GM19239 (cell line): Measurements from ENCODE around the gene CHL1.
A peak's percentile ranks its signal among the peaks of the same experiment; 100 is the strongest.

Experiments
- DNase-seq: peaks from one replicate; pipeline ENCODE4 v3.0.0; 2011; ENCODE audit warnings: low spot score; ENCODE audit not compliant: insufficient read length
- FAIRE-seq: peaks from 2 replicates; lab custom pipeline; 2011; peaks lifted over from hg19 to GRCh38; lab: Jason Lieb, UNC

Gene CHL1

DNA sequence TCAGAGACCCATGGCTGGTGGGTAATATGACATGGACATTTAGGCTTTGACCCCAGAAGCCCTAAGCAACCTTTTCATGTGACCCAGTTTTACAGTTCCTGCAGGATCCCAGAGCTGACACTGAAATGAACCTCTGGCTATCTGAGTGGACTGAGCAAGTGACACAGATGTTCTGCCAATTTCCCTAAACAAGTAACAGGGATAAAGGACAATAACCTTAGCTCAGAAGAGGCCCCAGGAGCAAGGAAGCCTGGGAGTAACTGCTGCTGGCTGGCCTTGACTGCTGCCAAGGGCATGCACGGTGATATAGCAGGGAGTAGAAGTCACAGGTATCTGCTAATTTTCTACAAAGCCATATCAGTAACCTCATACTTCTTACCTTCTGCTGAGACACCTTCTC lies 177.9 kb downstream of the CHL1 start:
- no peak for FAIRE-seq

DNA sequence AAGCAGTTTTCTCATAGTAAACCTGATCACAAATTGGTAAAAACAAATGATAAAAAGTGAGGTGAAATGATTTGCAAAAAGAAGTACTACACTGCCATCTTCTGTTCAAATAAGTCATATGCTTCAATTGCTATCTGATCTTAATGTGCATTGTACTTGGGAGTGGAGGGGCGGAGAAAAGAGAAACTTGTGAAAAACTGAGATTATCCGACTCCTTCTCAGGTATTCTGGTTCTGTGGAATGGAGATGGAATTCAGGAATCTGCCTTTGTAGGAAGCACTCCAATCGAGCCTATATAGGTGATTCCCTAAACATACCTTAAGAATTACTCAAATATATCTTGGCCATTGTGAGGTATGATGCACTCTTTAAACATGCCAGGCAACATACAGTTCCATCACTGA lies 180.6 kb downstream of the CHL1 start:
- FAIRE-seq: peak; percentile 91
- no peak for DNase-seq

More for the DNA sequence above, 177.9 kb downstream of the CHL1 start:
- no peak for DNase-seq

GRCh38 chr3:380801-381200 lies 184.2 kb downstream of the CHL1 start:
- no peak for DNase-seq
- FAIRE-seq: no peak

DNA sequence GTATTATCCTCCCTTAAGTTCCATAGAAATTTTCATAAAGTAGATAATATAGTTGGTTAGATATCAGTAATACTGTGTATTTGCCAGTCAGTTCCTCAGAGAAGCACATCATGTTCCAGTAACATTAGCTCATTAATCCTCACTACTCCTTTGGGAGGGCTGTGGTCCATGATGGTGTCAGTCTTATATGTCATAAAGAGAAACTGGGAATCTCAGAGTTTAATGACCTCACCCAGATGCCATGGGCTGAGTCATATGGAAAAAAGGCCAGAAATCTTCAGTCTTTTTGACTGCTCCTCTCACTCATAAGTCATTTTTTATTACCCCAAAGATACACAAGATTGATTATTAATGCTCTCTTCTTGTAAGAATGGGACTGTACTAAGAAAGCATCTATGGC lies 188.6 kb downstream of the CHL1 start:
- FAIRE-seq (no peak), DNase-seq (no peak)

- DNase-seq (no peak), FAIRE-seq (no peak)
Observed at GRCh38 chr3:394775-395174, 198.2 kb downstream of the CHL1 start.

DNA sequence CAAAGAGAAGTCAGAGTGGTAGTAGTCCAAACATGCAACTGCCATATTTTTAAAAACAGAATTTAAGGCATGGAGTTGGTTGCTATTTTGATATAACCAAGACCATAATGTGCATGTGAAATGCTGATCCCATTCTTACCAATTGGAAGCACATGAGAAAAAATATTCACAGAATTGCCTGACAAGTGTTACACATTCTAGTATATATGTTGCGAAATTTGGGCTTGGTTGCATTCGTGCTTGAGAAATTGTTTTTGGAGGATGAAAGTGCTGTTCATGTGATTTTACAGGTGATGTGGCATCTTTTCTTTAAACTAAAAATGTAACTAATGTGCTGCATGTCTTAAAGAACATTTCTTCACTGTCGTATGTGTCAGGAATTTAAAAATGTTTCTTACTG lies 199.7 kb downstream of the CHL1 start:
- no peak for DNase-seq
- FAIRE-seq: no peak

- DNase-seq (no peak), FAIRE-seq (no peak)
Observed at GRCh38 chr3:399647-400046, 203.1 kb downstream of the CHL1 start.

GRCh38 chr3:403826-404225 lies 207.3 kb downstream of the CHL1 start:
- FAIRE-seq: no peak

DNA sequence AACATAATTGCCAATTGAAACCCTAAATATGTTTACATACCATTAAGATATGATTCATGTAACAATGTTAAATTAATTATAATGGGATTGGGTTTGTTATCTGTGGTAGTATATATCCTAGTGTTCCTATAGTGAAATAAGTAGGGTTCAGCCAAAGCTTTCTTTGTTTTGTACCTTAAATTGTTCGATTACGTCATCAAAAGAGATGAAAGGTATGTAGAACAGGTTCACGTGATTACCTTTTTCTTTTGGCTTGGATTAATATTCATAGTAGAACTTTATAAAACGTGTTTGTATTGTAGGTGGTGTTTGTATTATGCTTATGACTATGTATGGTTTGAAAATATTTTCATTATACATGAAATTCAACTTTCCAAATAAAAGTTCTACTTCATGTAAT lies 212.4 kb downstream of the CHL1 start:
- FAIRE-seq: no peak
- no peak for DNase-seq

More at GRCh38 chr3:403826-404225, 207.3 kb downstream of the CHL1 start:
- no peak for DNase-seq

- FAIRE-seq: no peak
- DNase-seq: no peak
Observed at GRCh38 chr3:411226-411625, 214.7 kb downstream of the CHL1 start.

DNA sequence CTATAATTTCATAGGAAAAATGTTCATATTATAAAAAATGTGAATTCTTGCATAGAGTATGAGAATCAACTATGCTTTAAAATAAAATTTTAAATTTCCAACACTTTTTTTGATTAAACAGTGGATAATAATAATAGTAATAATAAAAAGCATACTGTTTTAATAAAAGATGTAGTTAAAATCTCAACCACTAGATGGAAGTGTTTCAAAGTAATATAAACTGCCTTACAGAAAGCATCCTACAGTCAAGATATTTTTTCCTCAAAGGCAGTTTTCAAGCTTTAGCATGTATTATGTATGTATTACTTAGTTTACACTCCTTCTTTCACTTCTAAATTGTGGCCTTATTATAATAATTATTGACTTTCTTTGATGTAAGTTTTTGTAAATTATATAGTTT lies 217.5 kb downstream of the CHL1 start:
- peak; percentile 18 for FAIRE-seq
- DNase-seq: no peak

GRCh38 chr3:418239-418929 lies 221.8 kb downstream of the CHL1 start:
- FAIRE-seq (no peak), DNase-seq (no peak)

GRCh38 chr3:420584-420983 lies 224.0 kb downstream of the CHL1 start:
- no peak for DNase-seq
- peak; percentile 79 for FAIRE-seq

GRCh38 chr3:425079-425478 lies 228.5 kb downstream of the CHL1 start:
- DNase-seq (no peak), FAIRE-seq (no peak)

DNA sequence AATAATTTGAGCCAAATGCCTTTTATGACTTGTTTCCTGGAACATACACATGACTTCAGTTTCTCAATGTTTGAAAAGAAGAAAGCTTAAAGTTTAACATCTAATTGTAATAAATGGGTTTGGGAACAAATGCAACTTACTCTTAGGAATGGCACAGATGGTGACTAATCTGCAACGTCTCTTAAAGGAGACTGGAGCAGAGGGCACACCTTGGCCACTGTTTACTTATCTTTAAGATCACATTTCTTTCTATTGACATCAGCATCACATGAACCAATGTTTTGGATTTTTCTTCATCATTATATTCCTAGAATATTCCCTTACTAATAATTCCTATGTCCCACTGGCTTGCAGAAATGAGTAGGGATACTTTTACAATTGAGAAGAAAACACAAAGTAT lies 229.5 kb downstream of the CHL1 start:
- no peak for FAIRE-seq
- DNase-seq: no peak

DNA sequence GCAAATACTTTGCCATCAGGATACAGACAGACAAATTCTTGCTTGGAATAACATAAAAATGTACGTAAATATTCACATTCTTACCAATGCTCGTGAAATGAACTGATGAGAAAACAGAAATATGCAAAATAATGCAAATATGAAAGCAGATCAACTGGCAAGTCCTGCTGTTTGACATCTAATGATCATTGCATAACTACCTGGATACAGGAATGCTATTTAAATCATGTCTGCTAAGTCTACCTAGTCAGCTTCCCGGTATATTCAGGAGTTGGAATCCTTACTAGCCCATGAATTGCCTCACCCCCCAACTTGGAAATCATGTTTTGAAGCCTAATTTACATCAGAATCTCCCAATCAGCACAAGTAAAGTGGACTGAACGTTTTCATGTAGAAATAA lies 230.6 kb downstream of the CHL1 start:
- DNase-seq (no peak), FAIRE-seq (no peak)

DNA sequence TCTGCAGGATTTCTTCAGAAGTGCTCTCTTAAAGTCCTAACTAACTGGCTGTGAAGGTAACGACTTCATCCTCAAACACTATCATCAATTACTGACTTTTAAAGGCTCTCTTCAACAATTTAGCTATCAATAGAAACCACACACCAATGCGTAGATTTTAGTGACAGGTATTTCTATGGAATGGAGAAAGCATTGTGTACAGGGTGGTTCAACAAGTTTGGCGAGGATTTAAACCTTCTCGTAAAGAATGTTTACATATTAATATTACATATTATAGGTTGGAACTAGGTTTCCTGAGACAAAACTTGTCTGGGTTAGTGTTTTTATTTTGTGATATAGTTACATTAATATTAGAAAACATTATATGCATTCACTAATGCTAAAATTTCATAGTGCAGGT lies 233.6 kb downstream of the CHL1 start:
- FAIRE-seq (no peak), DNase-seq (no peak)

GRCh38 chr3:435161-435560 lies 238.6 kb downstream of the CHL1 start:
- no peak for FAIRE-seq
- DNase-seq: no peak

- DNase-seq (no peak), FAIRE-seq (no peak)
Observed at GRCh38 chr3:436053-436452, 239.5 kb downstream of the CHL1 start.

GRCh38 chr3:440826-441225 lies 244.3 kb downstream of the CHL1 start:
- no peak for DNase-seq
- no peak for FAIRE-seq

DNA sequence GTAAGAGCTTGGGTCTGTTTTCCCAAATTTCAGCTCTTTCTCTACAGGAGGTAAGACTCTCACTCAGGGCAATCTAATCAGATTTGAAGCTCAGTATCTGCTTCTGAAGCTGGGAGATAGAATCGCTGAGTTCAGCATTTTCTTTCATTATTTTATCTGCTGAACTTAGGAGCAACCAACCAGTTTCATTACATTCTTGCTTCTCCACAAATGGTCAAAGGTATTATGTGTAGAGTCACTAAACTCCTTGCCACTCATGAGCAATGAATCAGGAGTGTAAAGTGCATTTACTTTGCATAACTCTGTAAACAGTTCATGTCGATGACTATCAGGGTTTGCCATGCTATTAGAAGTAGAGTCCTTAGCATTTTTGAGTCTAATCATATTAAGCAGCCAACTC lies 249.4 kb downstream of the CHL1 start:
- no peak for FAIRE-seq
- DNase-seq: no peak

DNA sequence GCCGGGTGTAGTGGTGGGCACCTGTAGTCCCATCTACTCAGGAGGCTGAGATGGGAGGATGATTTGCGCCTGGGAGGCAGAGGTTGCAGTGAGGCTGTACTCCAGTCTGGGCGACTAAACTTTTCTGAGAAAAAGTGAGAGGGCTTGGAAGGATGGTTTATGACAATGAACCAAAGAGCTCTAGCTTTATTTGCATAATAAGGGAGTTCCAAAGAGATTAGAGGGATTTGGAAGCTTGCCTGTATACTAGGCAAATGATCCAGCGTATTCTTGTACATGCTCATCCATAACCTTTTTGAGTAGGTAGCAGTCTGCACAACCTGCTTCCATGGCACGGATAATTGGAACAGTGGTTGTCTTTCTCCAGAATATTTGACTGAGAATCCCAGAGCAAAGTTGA lies 251.1 kb downstream of the CHL1 start:
- FAIRE-seq (no peak), DNase-seq (no peak)

- FAIRE-seq (no peak), DNase-seq (no peak)
Observed at GRCh38 chr3:449711-450110, 253.1 kb downstream of the CHL1 start.
